Stimulated activated CD8-positive, alpha-beta memory T cell treated with anti-CD3 and anti-CD28 coated beads, Interleukin-7, amount 100 ng/mL, for 4 hours (primary cell): ENCODE results near the gene ACSM6.
"Not testable (repeated sequence)": the region's sequence is repeated elsewhere in the genome, so short reads cannot be mapped to it uniquely, and the experiment has no call there.

Experiments
- DNase-seq, 2 donors: peaks; one replicate each; pipeline ENCODE4 v3.0.0-alpha.2; 2020; ENCODE audit warnings: low read depth in 2 of 2

Gene ACSM6, protein sequence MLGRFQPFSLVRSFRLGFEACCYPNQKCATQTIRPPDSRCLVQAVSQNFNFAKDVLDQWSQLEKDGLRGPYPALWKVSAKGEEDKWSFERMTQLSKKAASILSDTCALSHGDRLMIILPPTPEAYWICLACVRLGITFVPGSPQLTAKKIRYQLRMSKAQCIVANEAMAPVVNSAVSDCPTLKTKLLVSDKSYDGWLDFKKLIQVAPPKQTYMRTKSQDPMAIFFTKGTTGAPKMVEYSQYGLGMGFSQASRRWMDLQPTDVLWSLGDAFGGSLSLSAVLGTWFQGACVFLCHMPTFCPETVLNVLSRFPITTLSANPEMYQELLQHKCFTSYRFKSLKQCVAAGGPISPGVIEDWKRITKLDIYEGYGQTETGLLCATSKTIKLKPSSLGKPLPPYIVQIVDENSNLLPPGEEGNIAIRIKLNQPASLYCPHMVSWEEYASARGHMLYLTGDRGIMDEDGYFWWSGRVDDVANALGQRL

DNA sequence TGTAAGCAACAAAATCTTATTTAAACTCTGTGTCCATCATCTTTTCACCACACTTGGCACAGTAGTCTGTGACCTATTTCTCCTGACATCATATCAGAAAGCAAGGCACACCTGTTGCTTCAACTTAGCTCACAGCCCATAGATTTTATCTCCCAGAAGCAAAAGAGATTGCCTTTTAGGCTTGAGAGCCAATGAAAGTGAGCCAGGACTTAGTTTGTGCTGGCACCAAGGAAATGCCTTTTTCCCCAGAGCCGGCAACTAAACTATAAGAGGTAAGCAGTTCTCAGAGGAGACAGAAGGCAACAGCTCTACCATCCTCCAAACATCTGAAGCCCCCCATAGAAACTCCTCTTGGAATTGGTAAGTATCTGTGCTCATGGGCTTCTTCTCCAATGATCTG lies at the start of gene ACSM6:
TSS of gene ACSM6 (plus strand) at position 295 of the 400 bp plus-strand sequence. CDS start 248 bp downstream, outside the sequence.
- no peak for DNase-seq

DNA sequence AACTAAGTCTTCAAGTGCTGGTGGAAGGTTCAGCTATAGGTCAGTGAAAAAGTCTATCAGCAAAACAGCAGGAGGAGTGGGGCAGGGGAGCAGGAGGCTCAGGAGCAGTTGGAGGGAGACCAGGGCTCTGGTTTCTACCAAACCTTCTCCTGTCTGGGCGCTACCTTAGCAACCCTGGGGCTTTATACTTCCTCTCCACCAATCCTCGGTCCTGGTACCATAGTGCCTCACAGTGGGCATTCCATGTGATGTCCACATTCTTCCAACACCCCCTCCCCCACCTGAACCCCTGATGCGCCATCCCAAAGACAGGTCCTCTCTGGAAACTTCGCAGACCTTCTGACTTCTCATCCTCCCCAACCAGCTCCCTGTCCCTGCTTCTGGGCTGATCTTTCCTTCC lies 25.3 kb upstream of the ACSM6 start:
- DNase-seq: no peak

DNA sequence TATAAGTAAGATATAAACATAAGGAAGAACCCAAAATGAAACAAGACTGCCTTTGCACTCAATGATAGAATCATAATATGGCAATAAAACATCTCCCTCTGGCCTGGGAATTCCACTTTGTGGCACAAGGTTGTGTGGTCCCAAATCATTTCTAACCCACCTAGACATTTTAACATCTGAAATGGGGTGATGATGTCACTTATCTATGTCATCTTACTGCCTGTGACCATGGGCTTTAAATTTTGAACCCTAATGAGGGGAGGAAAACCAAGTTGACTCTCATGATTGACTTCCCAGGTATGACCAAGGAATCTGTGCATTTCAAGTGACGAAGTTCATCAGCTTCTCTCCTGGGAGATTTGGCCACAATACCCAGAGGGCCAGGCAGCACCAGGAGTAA lies 24.5 kb upstream of the ACSM6 start:
- DNase-seq: no peak

DNA sequence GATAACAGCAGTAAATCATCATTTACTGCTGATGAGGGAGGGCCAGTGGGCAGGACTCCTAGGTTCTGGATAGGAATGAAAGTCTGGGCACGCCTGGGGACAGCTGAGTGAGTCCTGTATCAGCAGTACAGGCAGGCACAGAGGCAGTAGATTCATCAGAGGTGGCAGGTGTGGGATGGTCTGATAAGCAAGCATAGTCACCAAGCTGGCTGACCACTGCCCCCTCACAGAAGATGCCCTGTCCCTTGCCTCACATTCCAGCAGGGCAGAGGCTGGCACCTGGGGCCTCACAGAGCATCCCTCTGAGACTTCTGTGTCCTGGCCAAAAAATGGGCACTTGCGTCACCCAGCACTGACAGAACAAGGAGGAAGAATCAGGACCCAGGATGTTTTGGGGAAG lies 23.2 kb upstream of the ACSM6 start:
- DNase-seq: no peak

DNA sequence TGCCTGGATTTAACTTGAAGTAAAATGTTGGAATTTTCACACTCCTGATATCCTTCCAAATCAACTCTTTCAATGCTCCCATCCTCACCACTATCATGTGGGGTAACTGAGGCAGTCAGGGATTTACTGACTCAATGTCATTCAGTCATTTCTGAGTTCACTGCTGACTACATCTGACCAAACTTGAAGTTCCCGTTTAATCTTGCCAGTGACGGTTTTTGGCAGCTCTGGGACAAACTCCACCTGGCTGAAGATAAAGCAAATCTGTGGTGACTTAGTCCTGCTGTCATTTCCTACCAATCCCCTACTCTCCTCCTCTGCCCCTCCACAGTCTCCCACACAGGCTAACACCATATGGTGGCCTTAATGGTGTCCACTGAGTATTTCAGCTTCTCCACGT lies 22.7 kb upstream of the ACSM6 start:
- no peak for DNase-seq

DNA sequence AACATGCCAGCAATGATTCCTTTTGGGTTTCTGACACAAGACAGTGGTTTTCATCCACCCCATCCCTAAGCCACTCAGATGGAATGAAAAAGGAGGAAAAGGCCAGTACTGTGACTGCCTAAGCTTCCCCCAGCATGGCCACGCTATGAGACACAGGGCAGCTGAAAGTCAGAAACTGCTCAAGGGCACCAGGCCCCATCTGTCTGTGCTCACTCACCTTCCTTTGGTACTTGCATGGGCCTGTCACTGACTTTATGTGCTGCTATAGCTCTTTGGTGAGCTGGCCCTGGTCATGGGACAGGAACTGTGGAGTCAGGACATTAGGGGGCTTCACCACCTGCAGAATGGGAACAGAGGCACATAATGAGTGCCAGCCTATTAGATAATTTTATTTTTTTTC lies 21.2 kb upstream of the ACSM6 start:
- DNase-seq: no peak

DNA sequence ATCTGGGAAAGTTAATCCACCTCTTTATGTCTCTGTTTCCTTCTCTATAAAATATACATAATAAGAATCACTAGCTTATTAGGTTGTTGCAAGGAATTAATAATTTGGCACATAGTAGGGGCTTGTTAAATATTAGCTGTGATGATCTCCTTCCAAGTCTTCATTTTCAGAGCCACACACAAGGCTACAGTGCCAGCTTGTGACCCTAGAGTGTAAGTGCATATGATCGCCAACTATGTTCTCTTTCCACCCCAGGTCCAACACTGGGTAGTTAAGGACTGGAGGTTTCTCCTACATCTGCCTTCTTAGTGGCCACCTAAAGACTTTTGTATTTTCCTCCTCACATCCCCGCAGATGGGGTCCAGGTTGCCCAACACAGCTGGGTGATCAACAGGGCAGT lies 17.9 kb upstream of the ACSM6 start:
- DNase-seq: no peak

DNA sequence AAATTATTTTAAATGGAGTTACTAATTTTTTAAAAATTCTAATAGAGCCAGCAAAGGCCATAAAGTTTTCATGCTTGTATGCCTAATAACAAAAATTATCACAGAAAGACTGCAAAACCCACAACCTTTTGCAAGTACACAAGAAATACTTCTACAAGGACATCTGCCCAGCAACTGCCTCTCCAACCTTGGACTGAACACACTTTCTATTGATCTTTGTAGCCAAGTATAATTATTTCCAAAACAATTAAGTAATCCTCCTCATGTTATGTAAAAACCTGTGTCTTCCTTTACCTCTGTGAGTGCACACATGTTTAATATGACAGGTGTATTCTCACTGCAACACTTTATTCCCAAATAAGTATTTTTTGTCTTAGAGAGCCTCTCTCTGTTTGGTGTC lies 16.6 kb upstream of the ACSM6 start:
- DNase-seq: no peak

DNA sequence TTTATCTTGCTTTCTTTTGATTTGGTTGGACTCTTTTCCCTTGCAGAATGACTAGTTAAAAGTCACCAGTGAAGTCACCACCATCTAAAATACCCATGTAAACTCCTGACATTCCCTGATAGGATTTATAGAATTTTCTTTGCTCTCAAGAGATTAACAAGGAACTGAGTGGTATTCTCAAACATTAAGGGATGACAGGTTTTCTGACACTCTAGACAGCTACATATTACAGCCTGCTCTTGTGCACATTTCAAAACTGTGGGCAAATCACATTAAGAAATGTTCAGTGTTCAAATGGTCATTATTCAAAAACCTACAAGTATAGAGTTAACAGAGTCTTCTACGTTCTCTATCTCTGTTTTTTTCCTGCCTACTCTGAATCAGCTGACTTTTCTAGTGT lies 15.8 kb upstream of the ACSM6 start:
- DNase-seq: no peak

DNA sequence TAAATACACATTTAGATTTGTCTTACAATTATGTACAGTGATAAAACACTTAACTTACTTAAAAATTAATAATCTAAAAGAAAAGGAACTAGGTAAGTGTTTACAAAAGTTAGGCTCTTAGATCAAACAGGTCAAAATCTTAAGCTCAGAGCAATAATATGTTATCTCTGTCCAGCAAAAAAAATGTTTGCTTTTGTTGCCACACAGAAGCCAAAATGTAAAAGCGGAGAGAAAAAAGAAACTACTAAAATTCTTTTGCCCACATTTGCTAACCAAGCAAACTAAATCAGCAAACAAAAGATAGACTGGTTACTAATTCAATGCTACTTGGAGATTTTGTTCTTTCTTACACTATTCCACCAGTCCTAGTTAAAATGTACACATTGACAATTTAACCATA lies 15.2 kb upstream of the ACSM6 start:
- DNase-seq: no peak

DNA sequence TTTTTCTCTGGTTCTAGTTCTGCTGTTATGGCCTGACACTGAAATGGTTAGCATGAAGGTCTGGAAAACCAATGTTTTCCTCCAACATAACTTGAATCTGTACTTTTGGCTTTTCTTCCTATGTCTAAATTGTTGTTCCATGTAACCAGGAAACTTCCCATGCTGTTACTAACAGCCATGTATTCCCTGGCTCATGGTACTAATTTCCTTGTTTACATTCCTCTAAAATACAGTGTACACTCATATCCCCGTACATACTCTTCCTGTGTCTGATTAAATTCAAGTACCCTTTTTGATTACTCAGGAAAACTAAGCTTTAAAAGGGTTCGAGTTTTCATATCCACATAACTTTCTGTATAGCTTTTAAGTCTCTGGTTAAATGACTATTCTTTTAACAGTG lies 12.3 kb upstream of the ACSM6 start:
- DNase-seq: no peak

DNA sequence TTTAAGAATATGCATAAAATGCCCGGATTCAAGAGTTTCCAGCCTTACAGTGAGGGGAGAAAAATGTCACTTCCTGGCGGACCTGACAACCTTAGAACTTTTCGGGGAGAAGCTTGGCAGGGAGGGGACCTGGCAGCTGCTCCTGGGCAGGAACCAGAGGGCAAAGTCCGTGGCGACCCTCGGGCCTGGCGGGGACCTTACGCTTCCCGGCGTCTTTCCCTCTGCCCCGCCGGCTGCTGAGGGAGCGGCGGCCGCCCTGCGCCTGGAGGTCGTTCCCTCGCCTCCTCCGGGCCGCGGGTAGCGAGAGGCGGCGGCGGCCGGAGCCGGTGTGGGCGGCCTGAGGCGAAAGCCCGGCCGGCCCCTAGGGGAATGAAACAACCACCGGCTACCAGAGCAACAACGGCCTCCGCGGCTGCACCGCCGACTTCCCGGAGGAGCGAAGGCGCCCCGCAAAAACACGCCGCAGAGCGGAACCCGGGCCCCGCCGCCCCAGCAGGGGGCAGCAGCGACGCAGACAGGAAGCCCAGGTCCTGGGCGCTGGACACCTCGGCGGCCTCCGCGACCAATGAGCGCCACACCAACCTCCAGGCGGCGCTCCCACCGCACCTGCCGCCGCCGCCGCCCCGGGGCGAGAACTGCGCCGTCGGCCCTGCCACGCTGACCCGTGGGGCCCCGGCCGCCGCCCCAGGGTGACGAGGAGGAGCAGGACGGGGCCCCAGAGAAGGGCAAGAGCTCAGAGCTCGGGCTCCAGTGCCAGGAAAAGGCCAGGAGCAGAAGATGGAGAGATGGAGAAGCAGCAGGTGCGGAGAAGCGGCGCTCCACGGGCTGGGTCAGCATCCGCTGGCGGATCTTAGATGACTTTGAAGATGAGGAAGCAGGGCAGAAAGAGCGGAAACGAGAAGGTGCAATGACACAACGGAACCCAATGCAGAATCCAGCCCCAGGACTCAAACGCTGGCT lies 10.5 kb upstream of the ACSM6 start:
- DNase-seq: peak; percentile 7 to 64

DNA sequence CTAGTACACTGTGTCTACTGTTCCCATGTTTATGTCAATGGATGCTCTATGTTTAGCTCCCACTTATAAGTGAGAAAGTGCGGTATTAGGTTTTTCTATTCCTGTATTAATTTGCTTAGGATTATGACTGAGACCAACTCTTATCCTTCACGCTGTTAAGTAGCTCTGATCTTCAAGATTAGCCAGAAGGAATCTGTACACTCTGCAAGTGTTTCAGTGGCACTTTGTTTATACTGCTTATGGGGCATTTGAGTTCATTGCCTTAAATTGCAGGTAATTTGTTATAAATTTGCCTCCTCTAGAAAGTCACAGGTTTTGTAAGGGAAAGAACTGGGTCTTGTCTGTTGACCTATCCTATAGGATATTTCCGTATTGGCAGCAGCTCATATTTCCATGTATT lies 6.4 kb upstream of the ACSM6 start:
- DNase-seq: no peak

DNA sequence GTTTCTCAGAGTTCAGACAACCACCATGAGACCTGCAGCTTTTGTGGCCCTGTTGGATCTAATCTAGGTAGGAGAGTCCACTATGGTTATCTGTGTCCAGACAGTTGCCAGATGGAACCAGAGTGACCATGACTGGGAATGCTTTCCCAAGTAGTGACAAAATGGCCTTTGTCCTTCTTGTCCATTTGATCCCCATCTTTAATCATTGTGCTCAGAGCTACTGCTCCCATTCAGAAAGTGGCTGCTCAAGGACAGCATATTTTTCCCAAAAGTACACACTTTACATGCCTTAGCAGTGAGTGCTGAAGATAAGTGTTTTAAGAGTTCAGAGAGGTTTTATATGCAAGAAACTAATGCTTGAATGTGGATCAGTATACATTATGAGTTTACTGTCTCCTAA lies 5.4 kb upstream of the ACSM6 start:
- no peak for DNase-seq

DNA sequence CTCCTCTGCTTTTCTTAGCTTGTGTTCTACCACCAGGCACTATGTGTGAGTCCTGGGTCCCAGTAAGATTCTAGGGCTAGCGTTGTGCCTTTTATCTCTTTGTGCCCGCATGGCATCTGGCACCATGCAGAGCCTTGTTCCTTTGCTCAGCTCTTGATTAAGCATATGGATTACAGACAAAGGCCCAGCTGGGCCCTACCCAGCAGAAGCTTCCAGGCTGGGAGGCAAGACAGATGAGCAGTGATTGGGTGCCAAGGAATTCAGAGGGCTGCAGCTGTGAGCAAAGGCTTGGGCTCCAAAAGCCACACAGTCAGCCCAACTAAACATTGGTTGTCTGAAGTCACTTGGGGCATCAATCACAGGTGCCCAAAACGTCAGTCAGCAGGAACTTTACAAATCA lies 2.0 kb downstream of the ACSM6 start:
- no peak for DNase-seq

DNA sequence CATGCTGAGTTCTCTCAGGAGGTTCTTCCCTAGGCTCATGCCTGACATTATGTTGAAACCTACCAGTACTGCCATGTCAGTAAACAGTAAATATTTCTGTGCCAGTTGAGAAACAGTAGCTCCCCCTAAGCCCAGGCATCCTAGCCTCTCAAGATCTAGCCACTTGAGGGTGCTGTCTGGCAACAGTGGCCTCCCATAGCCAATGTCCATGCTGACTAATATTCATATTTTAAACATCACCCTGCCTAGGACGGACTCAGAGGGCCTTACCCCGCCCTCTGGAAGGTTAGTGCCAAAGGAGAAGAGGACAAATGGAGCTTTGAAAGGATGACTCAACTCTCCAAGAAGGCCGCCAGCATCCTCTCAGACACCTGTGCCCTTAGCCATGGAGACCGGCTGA lies 7.7 kb downstream of the ACSM6 start:
- DNase-seq: no peak

DNA sequence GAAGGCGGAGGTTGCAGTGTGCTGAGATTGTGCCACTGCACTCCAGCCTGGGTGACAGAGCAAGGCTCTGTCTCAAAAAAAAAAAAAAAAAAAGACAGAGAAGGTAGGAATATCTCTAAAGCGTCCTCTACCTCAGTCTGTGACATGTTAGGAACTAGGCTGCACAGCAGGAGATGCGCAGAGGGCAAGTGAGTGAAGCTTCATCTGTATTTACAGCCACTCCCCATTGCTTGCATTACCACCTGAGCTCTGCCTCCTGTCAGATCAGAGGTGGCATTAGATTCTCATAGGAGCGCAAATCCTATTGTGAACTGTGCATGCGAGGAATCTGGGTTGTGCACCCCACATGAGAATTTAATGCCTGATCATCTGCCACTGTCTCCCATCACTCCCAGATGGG lies 8.8 kb downstream of the ACSM6 start:
- DNase-seq: not testable (repeated sequence)

DNA sequence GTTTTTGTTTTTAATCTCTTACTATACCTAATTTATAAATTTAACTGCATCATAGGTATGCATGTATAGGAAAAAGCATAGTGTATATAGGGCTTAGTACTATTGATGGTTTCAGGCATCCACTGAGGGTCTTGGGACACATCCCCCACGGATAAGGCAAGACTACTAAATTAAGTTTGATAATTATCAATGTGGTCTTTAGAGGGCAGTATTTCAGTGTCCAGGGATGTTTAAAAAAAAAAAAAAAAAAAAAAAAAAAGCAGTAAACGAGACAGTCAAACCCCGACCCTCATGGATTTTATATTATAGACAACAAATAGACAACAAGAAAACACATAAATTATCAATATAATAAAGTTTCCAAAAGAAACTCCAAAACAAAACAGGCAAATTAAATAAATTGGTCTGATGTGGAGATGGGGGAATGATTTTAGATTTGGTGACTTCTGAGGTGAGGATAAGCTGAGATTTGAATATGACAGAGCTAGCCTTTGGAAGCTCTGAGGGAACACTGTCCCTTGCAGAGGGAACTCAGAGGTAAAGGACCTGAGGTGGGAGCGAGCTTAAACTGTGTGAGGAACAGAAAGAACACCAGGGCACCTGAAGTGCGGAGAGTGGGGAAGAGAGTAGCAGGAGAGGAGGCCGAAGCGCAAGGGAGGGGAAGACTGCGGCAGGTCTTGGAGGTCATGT lies 14.8 kb downstream of the ACSM6 start:
- no peak for DNase-seq

DNA sequence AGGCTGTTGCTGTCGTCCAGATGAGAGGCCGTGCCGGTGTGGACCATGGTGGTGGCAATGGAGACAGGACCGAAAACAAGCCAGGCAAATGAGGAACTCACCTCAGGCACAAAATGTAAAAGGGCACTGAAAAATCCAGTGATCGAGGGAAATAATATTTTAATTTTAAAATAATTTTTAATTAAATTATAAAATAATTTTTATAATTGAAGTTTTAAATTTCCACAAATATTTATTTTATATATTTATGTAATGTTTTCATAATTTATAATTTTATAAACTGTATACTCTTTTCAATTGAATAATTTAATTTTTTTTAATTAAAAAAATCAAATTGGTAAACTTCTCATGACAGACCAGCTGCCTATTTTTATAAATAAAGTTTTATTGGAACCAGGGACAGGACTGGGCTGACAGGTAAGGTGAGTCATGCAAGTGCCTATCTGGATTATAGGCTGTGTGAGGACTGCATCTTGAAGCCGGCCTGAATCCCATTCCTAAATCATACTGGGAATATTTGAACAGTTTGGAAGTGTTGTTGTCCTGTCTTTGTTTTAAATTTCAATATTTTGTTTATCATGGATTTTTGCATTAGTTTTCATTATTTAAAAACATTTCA lies 15.6 kb downstream of the ACSM6 start:
- DNase-seq: no peak

DNA sequence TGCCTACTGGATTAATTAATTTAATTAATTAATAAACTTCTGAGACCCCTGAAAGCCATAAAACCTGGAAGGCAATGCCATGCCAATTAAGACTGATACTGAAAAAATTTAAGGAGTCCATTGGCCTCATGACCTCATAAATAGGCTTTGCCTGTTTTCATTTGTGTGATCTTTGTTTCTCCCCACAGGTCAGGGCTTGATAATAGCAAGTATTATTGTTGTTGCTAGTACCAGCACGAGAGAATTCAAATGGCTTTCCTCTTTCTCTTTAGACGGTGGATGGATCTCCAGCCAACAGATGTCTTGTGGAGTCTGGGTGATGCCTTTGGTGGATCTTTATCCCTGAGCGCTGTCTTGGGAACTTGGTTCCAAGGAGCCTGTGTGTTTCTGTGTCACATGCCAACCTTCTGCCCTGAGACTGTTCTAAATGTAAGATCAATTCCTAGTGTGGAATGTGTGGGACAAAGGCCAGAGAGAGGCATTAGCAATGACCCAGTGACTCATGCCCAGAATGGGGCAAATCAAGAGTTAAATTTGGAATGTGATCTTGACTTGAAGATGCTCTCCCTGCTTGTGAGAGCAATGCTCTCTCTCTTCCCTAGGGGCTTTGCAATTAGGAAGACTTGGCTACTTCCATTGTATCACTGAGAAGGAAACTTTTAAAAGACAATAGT lies 17.7 kb downstream of the ACSM6 start:
- no peak for DNase-seq

DNA sequence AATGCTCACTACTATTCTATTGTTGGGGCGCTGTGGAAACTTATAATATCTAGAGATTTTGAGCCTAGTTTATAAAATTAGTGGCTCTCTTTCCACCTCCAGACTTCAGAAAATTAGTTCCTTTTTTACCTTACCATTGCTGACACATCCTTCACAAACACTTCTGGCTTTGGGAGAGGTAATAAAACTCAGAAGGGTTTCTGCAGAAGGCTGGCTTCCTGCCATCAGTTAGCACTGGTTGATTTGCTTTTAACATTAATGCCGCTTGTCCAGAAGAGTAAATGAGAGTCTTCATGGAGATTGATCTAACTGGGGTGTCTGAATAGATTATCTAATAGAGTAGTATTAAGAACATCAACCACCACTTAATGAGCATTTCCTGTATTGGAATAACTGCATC lies 20.3 kb downstream of the ACSM6 start:
- DNase-seq: no peak
